ENCODE results near the gene CD96. TPM values are rescaled to one million over a fixed set of nuclear protein-coding genes. Genes with fewer than 3 reads are reported as not detected.

CD96 gene
- total and polyA plus RNA-seq, 12 donors: 0.22 to 5.6 (median 0.90) TPM; not detected in 1

DNA sequence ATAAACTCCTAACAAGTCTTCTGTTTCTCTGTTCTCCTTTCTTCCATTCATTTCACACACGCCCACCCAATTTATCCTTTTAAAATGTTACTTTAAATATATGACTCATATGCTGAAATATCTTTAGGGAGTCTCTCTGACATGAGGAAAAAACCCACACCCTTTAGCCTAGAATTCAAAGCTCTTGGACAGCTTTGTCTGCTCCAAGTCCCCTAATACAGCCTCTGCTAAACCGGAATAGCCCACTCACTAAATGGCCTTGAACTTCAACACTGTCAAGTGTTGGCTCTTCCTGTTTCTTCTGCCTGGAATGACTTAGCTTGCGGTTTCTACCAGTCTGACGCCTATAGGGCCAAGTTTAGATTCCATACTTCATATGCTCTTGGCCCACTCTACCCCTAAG, 3.3 kb upstream of the CD96 start:
- H3K27ac ChIP-seq: no peak overlapping the region
- H3K4me3 ChIP-seq: no peak overlapping the region
- no peaks in the 10 kb centered on the region for H3K9me3 ChIP-seq (replicated peaks in 1 of 3)
- intact Hi-C loops (cut with DNase I): no loop called here
- H3K36me3 ChIP-seq (replicated peaks in 1 of 2): no peaks in the 10 kb centered on the region
- no peaks in the 10 kb centered on the region for H3K4me1 ChIP-seq (replicated peaks in 1 of 2)
- WGBS, 4 donors: 21 to 51% (median 28%) methylated on average over 4 of the region's 4 CpGs
- H3K27me3 ChIP-seq: no peaks in the 10 kb centered on the region
- no peak for DNase-seq
- no peak for TF ChIP-seq POLR2A (IDR thresholded peaks at IDR 0.05)
- TF ChIP-seq, protein P1, sequence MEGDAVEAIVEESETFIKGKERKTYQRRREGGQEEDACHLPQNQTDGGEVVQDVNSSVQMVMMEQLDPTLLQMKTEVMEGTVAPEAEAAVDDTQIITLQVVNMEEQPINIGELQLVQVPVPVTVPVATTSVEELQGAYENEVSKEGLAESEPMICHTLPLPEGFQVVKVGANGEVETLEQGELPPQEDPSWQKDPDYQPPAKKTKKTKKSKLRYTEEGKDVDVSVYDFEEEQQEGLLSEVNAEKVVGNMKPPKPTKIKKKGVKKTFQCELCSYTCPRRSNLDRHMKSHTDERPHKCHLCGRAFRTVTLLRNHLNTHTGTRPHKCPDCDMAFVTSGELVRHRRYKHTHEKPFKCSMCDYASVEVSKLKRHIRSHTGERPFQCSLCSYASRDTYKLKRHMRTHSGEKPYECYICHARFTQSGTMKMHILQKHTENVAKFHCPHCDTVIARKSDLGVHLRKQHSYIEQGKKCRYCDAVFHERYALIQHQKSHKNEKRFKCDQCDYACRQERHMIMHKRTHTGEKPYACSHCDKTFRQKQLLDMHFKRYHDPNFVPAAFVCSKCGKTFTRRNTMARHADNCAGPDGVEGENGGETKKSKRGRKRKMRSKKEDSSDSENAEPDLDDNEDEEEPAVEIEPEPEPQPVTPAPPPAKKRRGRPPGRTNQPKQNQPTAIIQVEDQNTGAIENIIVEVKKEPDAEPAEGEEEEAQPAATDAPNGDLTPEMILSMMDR (IDR thresholded peaks at IDR 0.05): no peak

DNA sequence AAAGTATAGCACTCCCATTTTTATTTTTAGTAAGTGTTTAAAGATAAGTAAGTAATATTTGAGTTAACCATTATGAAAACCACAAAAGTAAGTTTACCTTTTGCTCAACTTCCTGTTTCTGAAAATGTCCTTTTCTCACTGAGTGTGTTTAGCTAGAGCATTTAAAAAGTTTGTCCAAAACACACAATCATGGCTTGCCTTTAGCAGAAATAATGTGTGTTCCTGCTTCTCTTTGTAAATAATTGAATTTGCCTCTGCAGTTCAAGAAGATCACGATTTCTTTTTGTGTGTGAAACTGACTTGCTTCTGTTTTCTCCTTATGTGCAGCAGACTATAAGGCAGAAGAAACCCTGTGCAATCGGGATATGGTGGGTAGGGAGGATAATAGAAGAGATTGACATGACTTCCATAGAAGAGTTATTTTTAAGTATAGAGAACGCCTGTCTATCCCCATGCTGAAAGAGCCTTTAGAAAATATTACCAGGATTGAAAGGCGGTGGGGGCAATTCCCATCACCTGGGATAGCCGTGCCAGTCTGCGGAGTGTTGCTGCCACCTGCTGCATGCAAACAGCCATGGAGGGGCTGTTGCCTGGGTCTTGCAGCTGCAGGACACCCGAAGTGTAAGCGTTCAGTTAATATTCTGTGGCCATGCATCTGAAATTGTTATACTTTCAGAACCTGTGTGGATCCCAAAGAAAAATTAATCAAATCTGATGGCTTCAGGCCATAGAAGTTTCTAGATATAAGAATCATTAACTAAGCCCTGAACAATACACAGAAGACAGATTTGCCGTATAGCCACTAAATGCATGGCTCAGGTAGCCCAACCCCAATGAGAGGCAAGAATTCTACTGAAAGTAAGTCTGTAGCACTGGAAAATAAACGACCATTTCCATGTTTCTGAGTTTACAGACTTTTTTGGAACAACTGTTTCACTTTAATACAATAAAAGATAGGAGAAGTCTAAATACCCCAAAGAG, 2.4 kb upstream of the CD96 start:
- no peaks in the 10 kb centered on the region for H3K27me3 ChIP-seq
- H3K9me3 ChIP-seq (replicated peaks in 1 of 3): no peaks in the 10 kb centered on the region
- TF ChIP-seq, protein P1 (IDR thresholded peaks at IDR 0.05): peak in 3 of 6 experiments; percentile 19 to 32 (median 26)
- TF ChIP-seq POLR2A (IDR thresholded peaks at IDR 0.05): no peak
- peak in 3 of 7 donors; percentile 16 to 68 (median 24) for DNase-seq
- intact Hi-C loops (cut with DNase I): no loop called here
- no peaks in the 10 kb centered on the region for H3K4me1 ChIP-seq (replicated peaks in 1 of 2)
- H3K27ac ChIP-seq: no peak overlapping the region
- H3K4me3 ChIP-seq: no peak overlapping the region
- WGBS, 4 donors: 19 to 35% (median 30%) methylated on average over 10 of the region's 10 CpGs
- H3K36me3 ChIP-seq (replicated peaks in 1 of 2): no peaks in the 10 kb centered on the region

DNA sequence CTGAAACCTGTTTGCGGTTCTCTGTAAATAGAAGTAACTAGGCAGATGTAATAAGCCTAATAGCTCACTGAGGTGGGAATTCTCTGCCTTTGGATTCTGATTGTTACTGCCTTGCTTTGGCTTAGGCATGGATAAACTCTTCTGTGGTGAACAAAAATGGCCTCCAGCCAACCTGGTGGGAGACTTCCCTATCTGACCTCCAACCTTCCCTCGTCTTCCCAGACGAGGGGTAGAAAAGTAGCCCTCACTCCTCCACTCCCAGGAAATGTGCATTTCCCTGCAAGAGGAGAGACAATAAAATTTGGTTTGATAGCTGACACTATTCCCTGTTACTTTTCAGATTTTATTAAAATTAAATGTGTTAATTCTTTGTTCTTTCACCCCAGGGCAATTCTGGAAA, 606 bp upstream of the CD96 start:
- Histone ChIP-seq H3K27ac (no peak overlapping the region), H3K36me3 (replicated peaks in 1 of 2) (no peaks in the 10 kb centered on the region), H3K4me3 (no peak overlapping the region), H3K27me3 (no peaks in the 10 kb centered on the region), H3K9me3 (replicated peaks in 1 of 3) (no peaks in the 10 kb centered on the region), H3K4me1 (replicated peaks in 1 of 2) (no peaks in the 10 kb centered on the region)
- no peak for TF ChIP-seq POLR2A (IDR thresholded peaks at IDR 0.05)
- TF ChIP-seq, protein P1 (IDR thresholded peaks at IDR 0.05): no peak
- intact Hi-C loops (cut with DNase I): no loop called here
- WGBS, 4 donors: 53 to 72% (median 54%) methylated on average over 3 of the region's 3 CpGs
- no peak for DNase-seq

DNA sequence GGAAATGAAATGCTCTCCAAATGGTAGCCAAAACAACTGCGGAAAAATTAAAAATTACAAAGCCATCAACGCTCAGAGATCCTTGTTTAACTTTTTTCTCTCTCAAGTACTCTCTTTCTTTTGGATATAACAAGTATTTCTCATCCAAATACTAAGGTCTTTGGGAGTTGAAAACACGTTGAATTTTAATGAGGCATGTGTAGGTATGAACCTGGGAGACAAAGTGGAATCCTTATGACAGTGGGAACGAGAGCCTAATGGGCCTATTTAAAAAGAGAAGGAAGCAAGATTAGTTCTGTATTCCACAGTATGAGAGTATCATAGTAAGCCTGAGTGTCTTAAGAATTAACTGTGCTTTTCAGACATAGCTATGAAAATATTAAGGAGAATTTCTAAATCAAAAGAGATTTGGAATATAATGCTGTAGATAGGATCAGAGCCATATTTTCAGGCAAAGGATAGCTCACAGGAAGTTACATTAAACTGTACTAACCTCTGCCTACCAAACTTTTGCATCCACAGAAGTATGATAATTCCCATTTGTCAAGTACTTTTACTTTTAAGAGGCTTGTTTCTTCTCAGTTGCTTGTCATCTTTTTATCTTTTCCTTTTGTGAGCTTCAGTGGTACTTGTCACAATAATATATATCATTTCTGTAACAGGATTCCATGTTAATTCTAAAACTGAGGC, 759 bp downstream of the CD96 start:
- no peaks in the 10 kb centered on the region for H3K27me3 ChIP-seq
- H3K27ac ChIP-seq: no peak overlapping the region
- H3K4me1 ChIP-seq (replicated peaks in 1 of 2): no peaks in the 10 kb centered on the region
- WGBS, 4 donors: 80 to 83% (median 81%) methylated on average over 4 of the region's 4 CpGs
- no peaks in the 10 kb centered on the region for H3K9me3 ChIP-seq (replicated peaks in 1 of 3)
- no peak for TF ChIP-seq POLR2A (IDR thresholded peaks at IDR 0.05)
- TF ChIP-seq, protein P1 (IDR thresholded peaks at IDR 0.05): no peak
- H3K36me3 ChIP-seq (replicated peaks in 1 of 2): no peaks in the 10 kb centered on the region
- intact Hi-C loops (cut with DNase I): no loop called here
- no peak for DNase-seq
- H3K4me3 ChIP-seq: no peak overlapping the region

Measured in adrenal gland (tissue), 12 donors.